Left renal cortex interstitium (tissue), 4 donors: Measurements from ENCODE around the gene PCSK6. TPM values are rescaled to one million over a fixed set of nuclear protein-coding genes. Genes with fewer than 3 reads are reported as not detected.

ENCODE experiments used
- DNase-seq, 4 donors: peaks; one replicate each; pipeline ENCODE4 v3.0.0-alpha.2; 2013; ENCODE audit warnings: low read depth in 4 of 4, low spot score in 2 of 4, missing footprints in 1 of 4
- polyA plus RNA-seq, 4 donors: library from polyadenylated mRNA; unstranded; fragments of 120-200 nt; gene quantifications; one replicate each; pipeline ENCODE4 v1.2.1, GENCODE V29; 2013; ENCODE audit not compliant: insufficient read length in 4 of 4

The PCSK6 gene
- polyA plus RNA-seq, 4 donors: 7.2 to 8.2 (median 8.1) TPM

DNA sequence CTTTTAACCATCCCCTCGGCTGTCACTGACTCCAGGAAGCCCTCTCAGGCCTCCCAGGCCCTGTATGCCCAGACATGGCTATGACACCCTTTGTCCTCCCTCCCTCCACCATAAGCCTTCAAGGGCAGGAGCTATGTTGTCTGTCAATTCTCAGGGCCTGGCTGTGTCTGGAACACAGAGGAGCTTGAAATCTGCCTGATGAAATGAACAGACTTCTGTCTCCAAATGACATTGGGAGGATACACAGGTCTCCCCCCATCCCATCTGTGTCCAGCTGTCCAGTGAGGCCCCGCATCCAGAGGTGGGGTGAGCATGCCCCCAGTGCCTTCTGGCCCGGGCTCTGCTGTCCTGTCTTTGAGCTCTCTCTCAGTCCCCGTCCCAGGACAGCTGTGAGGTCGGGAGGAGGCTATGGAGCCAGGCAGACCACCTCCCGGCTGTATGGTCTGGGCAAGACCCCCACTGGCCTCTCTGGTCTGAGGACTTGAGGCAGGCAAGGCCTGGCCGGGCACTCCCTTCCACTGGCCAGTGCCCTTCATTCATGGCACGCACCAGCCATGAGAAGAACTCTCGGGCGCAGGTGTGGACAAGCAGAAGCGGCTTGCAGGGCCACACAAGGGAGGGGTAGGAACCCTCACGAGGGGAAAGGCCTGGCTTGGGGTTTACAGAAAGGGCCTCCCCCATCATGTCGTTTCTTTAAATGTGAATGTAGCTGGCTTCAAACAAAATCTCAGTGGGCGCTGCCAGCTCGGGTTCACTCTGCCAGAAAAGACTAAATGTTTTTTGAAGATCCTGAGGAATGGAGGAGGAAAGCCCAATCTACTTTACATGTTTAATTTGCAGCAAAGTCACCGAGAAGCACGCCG is 38.9 kb downstream of the PCSK6 start:
- DNase-seq: no peak

DNA sequence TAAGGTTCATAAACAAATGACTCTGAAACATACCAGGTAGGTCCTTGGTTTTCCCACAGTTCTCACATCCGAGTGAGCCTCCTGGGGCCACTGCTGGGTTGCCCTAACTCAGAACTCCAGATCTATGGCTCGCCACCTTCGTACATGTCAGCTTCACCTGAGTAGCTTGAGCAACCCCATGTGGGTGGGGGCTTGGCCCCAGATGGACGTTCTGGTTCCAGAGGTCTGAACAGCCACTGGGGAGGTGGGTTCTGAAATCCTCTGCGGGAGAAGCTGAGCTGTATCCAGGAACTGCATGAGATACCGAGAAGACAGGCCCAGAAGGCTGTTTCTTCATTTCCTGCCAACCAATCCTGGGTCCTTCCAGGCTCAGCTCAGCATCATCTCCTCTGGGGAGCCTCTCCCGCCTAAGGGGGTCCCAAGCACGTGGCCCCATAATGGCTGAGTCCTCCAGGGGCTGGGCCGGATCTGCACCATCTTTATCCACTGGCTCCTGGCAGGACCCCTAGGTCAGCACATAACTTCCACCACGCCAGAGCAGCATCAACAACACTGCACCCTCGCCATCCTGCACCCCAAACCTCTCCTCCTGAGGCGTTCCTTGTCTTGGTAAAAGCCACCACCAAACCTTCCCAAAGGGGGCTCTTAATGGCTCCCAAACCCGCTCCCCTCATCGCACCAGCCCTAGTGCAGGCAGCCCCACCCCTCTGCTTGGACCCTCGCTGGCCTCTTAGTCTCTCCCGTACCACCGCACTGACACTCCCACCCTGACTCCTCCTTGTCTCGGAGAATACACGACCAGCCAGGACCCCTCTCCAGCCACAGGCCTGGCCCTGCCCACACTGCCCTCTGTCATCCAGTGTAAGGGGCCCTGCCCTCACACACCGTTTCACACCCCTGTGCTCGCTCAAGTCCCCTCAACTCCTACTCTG is 39.8 kb downstream of the PCSK6 start:
- no peak for DNase-seq

DNA sequence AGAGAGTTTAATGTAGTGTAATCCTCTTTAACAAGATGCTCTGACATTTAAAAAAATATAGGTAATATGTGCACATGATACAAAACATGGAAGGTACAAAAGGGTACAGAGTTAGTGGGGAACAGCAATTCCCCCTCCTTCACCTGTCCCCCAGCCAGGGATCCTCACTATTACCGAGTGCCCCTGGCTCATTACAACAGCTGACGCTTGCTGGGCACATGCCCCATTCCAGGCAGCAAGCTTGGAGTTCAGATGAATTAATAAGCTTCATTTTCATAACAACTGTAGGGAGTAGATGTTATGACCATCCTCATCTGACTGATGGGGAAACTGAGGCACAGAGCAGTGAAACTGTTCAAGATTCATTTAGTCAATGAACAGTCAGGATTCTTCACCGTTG is 41.2 kb downstream of the PCSK6 start:
- DNase-seq: no peak

DNA sequence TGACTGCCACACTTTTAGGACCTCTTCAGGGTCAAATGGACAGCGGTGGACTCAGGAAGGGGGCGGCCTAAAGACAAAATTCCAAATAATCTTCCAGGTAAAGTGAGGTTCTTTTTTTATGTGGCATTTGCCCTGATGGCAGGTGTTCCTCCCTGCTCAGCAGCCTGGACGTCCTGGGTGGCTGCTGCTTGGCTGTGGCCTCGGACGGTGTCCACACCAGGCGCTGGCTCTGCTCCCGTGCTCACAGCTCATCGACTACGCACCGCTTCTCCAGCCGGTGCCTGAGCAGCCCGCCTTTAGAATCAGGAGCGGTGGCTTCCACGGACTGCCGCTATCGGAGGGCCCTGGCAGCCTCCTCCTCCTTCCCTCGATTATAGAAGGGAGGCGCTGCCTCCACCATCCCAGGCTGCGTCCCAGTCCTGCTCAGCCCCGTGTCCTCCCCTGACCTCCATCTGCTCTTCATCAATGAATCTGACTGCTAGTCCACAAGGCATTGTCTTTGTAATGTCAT is 41.9 kb downstream of the PCSK6 start:
- DNase-seq: no peak

DNA sequence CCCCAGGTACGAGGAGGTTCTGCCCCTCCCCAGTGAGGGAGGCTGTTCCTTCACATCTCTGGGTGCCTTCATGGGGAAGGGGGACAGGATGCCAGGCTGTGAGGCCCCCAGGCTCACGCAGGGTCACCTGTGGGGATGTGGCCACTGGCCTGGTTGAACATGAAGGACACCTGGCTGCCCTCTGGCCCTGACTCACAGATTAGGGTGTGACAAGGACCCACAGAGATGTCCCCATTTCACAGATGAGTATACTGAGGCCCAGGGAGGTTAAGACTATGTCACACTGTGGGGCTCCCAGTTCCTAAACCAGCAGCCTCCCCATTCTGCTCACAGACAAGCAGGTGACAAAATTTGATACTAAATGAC is 42.4 kb downstream of the PCSK6 start:
- no peak for DNase-seq

DNA sequence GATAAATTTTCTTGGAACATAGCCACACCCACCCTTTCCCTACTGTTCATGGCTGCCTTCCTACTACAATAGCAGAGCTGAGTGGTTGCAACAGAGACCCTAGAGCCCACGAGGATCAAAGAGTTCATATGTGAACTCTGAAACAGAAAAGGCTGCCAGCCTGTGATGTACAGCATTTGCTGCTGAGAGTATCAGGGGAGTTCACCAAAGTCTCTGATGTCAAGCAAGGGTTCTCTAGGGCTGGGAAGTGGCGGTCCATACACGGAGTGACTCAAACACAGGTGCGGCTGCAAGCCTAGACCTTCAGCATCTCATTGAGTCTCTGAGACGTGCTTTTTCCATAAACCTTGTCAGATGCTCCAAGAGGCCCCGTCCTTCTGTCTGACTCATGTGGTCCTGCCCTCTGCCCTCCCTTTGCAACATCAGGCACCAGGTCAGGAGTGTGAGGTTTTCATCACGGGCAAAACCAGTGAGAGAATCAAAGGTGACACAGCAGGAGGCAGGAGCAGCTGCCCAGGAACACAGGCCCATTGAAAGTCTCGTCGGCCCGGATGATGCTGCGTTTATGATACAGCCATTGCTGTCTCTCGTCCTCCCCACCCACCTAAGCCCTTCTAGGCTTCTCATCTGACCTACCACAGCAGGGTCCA is 42.9 kb downstream of the PCSK6 start:
- no peak for DNase-seq

DNA sequence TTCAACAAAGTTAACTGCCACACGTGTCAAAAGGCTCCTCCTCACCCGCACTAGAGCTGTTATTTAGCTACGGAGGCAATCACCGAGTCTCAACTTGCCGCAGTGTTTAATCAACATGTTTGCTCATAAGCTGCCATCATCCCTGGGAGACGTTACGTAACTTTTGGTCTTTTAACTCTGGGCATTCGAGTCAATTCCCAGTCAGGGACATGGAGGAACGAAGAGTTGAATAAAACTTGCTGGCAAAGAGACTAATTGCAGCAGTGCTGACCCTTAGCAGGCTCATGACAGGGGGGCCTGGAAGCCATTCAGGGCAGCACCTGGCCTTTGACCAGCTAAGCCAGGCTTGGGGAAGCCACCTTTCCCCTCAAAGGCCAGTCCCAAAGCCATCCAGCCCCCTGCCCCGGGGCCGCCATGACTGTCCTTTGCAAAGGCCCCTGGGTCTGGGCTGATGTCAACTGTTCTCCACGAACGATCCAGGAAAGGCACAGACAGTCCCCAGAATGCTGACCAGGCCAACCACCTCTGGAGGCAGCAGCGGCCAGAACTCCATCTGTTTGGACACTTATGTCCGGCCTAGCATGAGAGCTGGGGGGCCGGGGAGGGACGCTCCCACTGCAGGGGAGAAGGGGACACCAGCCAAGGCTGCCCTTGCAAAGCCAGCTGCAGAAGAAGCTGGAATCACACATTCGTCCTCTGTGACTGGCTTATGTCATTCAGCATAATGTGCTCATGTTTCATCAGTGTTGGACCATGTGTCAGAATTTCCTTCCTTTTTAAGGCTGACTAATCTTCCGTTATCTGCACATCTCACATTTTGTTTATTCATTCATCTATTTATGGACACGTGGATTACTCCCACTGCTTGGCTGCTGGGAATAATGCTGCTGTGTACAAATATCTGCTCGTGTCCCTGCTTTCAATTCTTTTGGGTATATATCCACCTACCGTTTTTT is 43.7 kb downstream of the PCSK6 start:
- no peak for DNase-seq

DNA sequence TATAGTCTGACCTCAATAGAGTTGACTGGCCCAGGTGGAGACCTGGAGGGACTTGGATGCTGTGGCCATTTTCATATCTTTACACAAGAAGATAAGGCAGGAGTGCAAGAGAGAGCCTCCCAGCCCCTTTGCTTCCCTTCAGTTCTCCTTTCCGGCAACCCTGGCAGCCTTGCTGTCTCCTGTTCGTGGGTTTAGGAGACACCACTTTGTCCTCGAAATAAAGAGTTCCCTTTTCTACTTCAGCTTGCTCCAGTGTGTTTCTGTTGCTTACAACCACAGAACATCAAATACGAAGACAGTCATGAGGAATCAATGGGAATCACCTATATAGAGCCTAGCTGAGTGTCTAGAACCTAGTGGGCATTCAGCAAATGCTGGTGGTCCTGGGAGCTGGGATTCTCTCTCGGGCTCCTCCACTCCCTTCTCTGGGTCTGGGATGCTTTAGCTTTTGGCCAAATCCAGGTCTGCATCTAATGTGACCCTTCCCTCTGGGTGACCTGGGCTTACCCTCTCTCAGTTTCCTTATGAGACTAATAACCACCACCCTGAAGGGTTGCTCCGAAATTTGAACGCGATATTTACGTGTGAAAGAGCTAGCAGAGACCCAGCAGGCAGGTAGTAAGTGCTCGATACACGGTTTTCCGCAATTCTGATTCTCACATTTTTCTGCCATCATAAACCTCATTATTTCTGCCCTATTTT is 44.5 kb downstream of the PCSK6 start:
- no peak for DNase-seq

DNA sequence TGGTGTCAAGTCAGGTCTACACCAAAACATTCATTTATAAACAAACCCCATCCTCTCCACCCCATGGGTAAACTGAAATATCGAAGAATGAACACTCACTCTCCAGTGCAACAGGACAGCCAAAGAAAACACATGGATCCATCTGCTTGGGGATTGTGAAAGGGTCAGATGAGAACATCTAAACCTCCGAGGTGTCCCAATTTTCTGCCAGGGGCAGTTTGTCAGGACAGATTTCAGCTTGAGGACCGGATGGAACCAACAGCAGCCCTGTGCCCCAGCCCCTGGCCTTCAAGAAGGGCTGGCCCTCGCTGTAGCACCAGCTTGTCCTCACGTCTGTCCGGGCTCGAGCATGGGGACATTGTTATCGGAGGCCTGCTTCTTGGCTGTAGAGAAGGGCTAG is 45.5 kb downstream of the PCSK6 start:
- no peak for DNase-seq

DNA sequence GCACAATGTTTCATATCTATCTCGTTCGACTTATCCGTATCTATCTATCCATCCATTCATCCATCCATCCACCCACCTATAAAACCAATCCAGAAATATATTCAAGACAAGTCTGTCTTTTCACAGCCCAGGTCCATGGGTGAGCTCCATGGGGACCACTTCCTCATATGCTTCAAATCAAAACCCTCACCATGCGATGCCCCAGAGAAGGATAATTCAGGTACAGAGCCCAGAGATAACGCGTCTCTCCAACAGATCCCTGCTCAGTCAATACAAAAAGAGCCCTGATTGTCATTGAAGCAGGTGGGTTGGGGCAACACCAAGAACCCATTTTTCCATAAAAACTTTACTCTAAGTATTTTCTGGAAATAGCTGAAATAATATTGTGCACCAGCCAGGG is 47.2 kb downstream of the PCSK6 start:
- DNase-seq: no peak

DNA sequence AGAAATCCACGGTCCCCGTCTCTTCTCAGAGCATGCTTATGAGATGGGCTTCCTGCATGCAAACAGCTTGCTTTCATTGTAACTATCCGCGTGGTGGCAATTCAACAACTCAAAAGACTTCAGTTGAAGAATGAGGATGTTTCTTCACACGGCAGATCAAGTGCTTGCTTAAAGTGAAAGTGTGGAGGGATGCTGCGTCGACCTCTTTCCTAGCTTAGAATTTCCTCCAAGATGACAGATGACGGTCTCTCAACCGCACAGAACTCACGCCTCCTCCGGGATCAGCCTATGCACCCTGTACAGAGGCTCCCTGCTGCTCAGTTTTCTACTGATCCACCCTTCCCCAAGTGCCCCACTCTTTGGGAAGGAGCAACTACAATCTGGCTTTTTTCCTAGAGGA is 47.8 kb downstream of the PCSK6 start:
- no peak for DNase-seq

DNA sequence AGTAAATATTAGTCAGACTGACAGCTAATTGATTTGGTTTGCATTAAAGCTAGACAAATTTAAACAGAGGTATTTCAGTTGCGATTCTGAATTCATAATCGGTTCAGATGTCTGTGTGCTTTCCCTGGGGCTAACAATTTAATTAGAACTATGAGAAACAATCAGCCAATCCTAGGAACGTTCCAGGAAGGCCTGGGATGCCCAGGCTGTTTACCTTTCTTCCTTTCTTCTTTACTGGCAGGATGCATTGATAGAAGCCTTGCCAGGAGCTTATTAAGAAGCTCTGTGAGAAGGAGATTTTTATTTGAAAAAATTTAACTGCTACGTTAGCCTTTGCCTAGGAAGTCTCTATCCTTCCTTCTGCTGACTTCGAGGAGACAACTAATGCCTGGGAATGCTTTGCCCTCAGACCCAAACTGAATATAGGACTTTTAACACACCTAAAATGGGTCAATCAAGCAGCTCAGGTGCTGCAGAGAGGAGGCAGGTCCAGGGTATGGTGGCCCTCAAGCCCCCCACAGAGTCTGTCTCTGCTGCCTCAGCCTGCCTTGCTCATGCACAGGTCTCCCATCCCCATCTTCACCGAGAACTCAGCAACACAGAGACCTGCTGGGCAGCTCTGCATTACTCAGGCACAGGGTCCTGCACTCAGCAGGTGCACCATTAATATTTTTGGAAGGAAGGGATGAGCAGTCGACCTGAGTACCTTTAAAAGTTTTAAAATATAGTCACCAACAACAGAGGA is 48.5 kb downstream of the PCSK6 start:
- no peak for DNase-seq

DNA sequence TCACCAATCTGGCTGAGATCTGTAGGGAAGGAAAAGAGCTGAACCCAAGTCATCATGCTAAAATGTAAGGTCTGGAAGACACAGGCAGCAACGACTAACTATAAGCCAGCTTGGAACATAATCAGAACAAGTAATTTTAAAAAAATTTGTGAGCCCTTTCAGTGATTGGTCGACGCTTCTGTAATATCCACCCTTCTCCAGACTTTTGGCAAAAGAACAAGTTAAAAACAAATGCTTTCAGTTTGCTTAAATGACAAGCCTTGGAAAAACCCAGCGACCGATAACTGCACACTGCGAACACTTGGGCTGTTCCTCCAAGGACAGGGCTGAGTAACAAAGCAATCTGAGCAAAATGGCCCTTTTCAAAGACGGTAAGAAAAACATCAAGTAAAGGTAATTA is 49.6 kb downstream of the PCSK6 start:
- DNase-seq: no peak

DNA sequence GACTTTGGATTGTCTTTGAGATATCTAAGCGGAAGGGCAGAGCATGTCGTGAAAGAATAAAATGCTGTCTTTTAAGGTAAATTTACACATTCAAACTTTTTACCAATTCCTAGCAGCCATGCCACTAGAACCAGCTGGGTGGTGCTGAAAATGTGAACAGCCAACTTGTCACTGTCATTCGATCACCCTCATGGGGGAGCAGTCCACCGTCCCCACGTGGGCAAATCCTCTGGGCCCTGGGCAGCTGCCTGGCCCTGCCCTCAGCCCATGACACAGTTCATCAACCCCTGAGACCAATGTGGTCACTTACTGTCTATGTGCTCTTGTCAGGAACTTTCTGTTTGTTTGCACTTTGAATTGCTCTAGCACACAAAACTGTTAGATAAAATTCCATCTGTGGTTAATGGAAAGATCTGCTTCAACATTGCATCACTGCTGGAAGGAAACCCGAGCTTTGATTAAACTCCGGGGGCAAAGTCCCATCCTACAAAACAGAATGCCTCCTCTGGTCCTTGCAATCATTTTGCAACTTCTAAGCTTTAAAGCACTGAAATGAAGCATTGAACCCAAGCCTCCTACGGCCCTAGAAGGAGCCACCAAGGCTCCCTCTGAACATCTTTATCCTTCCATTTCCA is 50.1 kb downstream of the PCSK6 start:
- DNase-seq: no peak

DNA sequence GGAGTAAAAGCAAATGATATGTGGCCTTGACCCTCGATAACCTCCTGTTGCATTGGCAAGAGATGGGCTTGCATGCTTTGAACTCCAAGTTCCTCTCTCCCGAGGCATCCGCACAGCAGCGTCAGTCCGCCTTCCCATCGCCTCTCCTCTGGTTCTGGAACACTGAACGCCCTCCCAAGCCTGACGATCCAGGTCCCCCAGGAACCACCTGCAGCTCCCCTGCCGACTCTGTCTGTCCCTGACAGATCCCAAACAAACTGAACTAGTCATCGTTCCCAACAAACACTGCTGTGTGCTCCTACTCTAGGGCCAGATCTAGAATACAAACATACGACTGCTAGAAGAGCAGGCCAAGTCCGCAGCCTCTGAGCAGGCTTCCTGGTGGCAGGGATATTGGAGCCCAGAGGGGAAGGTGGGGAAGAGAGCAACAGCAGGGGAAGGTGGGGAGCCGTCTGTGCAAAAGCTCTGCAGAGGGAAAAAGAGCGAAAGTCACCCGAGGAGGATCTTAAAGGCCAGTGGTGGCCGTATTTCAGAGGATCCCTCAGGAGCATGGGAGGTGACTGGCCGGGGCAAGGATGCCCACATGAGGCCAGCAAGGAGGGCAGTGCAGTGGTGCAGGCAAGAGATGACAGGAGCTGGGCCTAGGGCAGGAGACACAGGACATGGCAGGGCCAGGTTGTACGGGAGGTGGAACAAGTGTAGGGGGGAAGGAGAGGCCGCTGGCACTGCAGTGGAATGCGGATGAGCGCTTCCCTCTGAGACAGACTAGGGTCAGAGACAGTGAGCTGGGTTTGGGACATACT is 50.8 kb downstream of the PCSK6 start:
- no peak for DNase-seq

DNA sequence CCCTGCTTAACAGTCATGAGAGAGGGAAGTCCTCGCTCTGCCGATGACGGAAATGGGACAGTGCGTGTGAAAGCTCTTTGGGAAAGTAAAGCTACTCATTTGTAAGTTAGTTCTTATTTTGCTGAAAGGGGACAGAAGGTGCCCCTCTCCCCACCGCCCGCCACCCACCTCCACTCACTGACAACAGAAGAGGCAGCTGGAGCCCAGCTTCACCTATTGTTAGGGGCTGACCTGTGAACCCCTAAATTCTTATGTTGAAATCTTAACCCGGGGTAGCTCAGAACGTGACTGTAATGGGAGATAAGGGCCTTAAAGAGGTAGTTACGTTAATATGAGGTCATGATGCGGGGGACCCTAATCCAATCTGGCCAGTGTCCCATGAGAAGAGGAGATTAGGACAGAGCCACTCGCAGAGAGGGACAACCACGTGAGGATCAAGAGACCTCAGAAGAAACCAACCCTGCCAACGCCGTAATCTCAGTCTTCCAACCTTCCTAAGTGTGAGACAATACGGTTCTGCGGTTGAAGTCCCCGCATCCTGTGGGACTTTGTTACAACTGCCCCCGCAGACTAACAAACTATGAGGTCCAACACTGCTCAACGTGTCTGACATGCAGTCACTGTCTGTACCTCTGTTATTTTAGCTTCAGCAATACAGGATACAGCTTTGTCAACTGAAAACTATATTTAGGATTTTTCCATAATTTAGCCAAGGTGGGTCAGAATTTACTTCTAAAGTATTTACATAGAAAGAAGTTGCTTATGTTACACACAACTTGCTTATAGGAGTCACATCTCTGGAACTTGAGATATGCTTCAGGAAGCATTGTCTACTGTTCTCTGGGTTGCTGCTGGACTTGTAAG is 51.7 kb downstream of the PCSK6 start:
- no peak for DNase-seq
